Measurements from ENCODE around the gene FAM193B.

Gene FAM193B

GRCh38 chr5:177503351-177504085 is 50.8 kb downstream of the FAM193B start:
- Histone ChIP-seq H2AFZ (ENCODE audit: low read depth) (no peak overlapping the region), H3K27me3 (ENCODE audit: insufficient read depth, low read depth) (no peaks in the 10 kb centered on the region), H3K36me3 (ENCODE audit: insufficient read depth) (no peaks in the 10 kb centered on the region), H3K9ac (no peak overlapping the region), H3K27ac (no peak overlapping the region), H3K79me2 (ENCODE audit: insufficient read depth, low read depth) (no peaks in the 10 kb centered on the region), H3K4me2 (no peak overlapping the region), H4K20me1 (ENCODE audit: insufficient read depth) (no peaks in the 10 kb centered on the region), H3K4me1 (ENCODE audit: low read depth, poor library complexity, severe bottlenecking) (no peaks in the 10 kb centered on the region), H3K4me3 (IDR thresholded peaks at IDR 0.05; ENCODE audit: insufficient read depth, low read depth, low read length) (no peak overlapping the region)
- no peak for TF ChIP-seq CTCF (conservative IDR thresholded peaks at IDR 0.05; ENCODE audit: low read depth, low read length)

GRCh38 chr5:177502886-177503285 is 51.5 kb downstream of the FAM193B start:
- no peak overlapping the region for H2AFZ ChIP-seq (ENCODE audit: low read depth)
- H3K27me3 ChIP-seq (ENCODE audit: insufficient read depth, low read depth), result no peaks in the 10 kb centered on the region
- no peak for TF ChIP-seq CTCF (conservative IDR thresholded peaks at IDR 0.05; ENCODE audit: low read depth, low read length)
- no peaks in the 10 kb centered on the region for H4K20me1 ChIP-seq (ENCODE audit: insufficient read depth)
- H3K79me2 ChIP-seq (ENCODE audit: insufficient read depth, low read depth), result no peaks in the 10 kb centered on the region
- H3K27ac ChIP-seq, result no peak overlapping the region
- no peak overlapping the region for H3K9ac ChIP-seq
- no peaks in the 10 kb centered on the region for H3K36me3 ChIP-seq (ENCODE audit: insufficient read depth)
- H3K4me3 ChIP-seq (IDR thresholded peaks at IDR 0.05; ENCODE audit: insufficient read depth, low read depth, low read length), result no peak overlapping the region
- H3K4me1 ChIP-seq (ENCODE audit: low read depth, poor library complexity, severe bottlenecking), result no peaks in the 10 kb centered on the region
- H3K4me2 ChIP-seq, result no peak overlapping the region

GRCh38 chr5:177501874-177502678 is 52.3 kb downstream of the FAM193B start:
- Histone ChIP-seq H3K27me3 (ENCODE audit: insufficient read depth, low read depth) (no peaks in the 10 kb centered on the region), H2AFZ (ENCODE audit: low read depth) (no peak overlapping the region), H3K79me2 (ENCODE audit: insufficient read depth, low read depth) (no peaks in the 10 kb centered on the region), H3K36me3 (ENCODE audit: insufficient read depth) (no peaks in the 10 kb centered on the region), H3K27ac (no peak overlapping the region), H4K20me1 (ENCODE audit: insufficient read depth) (no peaks in the 10 kb centered on the region), H3K4me2 (no peak overlapping the region), H3K4me3 (IDR thresholded peaks at IDR 0.05; ENCODE audit: insufficient read depth, low read depth, low read length) (no peak overlapping the region), H3K9ac (no peak overlapping the region), H3K4me1 (ENCODE audit: low read depth, poor library complexity, severe bottlenecking) (no peaks in the 10 kb centered on the region)
- TF ChIP-seq CTCF (conservative IDR thresholded peaks at IDR 0.05; ENCODE audit: low read depth, low read length), result no peak

- H3K4me1 ChIP-seq (ENCODE audit: low read depth, poor library complexity, severe bottlenecking), result peaks cover 3% of the 10 kb centered on the region
- H3K4me2 ChIP-seq, result no peak overlapping the region; the same call in 1 of the 2 replicates
- no peak overlapping the region for H2AFZ ChIP-seq (ENCODE audit: low read depth)
- H3K4me3 ChIP-seq (IDR thresholded peaks at IDR 0.05; ENCODE audit: insufficient read depth, low read depth, low read length), result no peak overlapping the region
- no peaks in the 10 kb centered on the region for H3K27me3 ChIP-seq (ENCODE audit: insufficient read depth, low read depth)
- H3K27ac ChIP-seq, result no peak overlapping the region
- H3K79me2 ChIP-seq (ENCODE audit: insufficient read depth, low read depth), result no peaks in the 10 kb centered on the region
- H4K20me1 ChIP-seq (ENCODE audit: insufficient read depth), result no peaks in the 10 kb centered on the region
- H3K9ac ChIP-seq, result no peak overlapping the region
- H3K36me3 ChIP-seq (ENCODE audit: insufficient read depth), result no peaks in the 10 kb centered on the region
- peak; percentile 76 for TF ChIP-seq CTCF (conservative IDR thresholded peaks at IDR 0.05; ENCODE audit: low read depth, low read length)
These were observed 53.5 kb downstream of the FAM193B start for GRCh38 chr5:177500685-177501522.

All from KMS-11 (cell line).